ENCODE data around the gene HS6ST2.

DNA sequence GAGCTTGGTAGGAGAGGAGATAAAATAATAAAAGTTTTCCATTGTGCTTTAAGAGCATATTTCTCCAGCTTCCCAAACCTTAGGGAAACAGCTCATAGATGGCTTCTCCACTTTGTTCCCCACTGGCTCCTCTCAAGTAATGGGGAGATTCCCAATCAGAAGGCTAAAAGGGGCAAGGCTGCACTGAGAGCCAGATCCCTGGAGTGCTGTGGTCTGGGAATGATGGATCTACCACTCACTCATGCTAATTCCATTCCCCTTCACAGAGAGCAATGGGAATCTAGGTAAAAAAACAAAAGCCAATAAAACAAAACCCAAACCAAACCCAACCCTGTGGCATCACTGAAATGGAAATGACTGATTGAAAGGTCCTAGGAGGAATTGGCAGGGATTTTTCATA, 249.9 kb downstream of the HS6ST2 start:
- no peak for TF ChIP-seq OSR2 (tag by site-specific recombination; IDR thresholded peaks at IDR 0.05)
- TF ChIP-seq HOXA7 (CRISPR knock-in tag; IDR thresholded peaks at IDR 0.05; ENCODE audit: borderline replicate concordance): no peak
- no peak for TF ChIP-seq ZBTB20 (tag by site-specific recombination; IDR thresholded peaks at IDR 0.05)
- TF ChIP-seq, protein P1, sequence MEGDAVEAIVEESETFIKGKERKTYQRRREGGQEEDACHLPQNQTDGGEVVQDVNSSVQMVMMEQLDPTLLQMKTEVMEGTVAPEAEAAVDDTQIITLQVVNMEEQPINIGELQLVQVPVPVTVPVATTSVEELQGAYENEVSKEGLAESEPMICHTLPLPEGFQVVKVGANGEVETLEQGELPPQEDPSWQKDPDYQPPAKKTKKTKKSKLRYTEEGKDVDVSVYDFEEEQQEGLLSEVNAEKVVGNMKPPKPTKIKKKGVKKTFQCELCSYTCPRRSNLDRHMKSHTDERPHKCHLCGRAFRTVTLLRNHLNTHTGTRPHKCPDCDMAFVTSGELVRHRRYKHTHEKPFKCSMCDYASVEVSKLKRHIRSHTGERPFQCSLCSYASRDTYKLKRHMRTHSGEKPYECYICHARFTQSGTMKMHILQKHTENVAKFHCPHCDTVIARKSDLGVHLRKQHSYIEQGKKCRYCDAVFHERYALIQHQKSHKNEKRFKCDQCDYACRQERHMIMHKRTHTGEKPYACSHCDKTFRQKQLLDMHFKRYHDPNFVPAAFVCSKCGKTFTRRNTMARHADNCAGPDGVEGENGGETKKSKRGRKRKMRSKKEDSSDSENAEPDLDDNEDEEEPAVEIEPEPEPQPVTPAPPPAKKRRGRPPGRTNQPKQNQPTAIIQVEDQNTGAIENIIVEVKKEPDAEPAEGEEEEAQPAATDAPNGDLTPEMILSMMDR (tag by site-specific recombination; IDR thresholded peaks at IDR 0.05): no peak
- TF ChIP-seq TCF7L2 (IDR thresholded peaks at IDR 0.05; ENCODE audit: borderline replicate concordance, low read depth, low read length): no peak
- TF ChIP-seq, protein P2, sequence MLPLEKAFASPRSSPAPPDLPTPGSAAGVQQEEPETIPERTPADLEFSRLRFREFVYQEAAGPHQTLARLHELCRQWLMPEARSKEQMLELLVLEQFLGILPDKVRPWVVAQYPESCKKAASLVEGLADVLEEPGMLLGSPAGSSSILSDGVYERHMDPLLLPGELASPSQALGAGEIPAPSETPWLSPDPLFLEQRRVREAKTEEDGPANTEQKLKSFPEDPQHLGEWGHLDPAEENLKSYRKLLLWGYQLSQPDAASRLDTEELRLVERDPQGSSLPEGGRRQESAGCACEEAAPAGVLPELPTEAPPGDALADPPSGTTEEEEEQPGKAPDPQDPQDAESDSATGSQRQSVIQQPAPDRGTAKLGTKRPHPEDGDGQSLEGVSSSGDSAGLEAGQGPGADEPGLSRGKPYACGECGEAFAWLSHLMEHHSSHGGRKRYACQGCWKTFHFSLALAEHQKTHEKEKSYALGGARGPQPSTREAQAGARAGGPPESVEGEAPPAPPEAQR (tag by site-specific recombination; IDR thresholded peaks at IDR 0.05): no peak
- no peak for TF ChIP-seq ZNF214 (tag by site-specific recombination; IDR thresholded peaks at IDR 0.05; ENCODE audit: borderline replicate concordance)
- no peak for TF ChIP-seq SCRT1 (tag by site-specific recombination; IDR thresholded peaks at IDR 0.05; ENCODE audit: borderline replicate concordance)
- TF ChIP-seq, protein P3, sequence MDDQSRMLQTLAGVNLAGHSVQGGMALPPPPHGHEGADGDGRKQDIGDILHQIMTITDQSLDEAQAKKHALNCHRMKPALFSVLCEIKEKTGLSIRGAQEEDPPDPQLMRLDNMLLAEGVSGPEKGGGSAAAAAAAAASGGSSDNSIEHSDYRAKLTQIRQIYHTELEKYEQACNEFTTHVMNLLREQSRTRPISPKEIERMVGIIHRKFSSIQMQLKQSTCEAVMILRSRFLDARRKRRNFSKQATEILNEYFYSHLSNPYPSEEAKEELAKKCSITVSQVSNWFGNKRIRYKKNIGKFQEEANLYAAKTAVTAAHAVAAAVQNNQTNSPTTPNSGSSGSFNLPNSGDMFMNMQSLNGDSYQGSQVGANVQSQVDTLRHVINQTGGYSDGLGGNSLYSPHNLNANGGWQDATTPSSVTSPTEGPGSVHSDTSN (CRISPR knock-in tag; IDR thresholded peaks at IDR 0.05): no peak
- TF ChIP-seq ZNF335 (tag by site-specific recombination; conservative IDR thresholded peaks at IDR 0.05): no peak
